CD4-positive, alpha-beta memory T cell (primary cell): ENCODE results near the gene ATF7. TPM values are rescaled to one million over a fixed set of nuclear protein-coding genes. Genes with fewer than 3 reads are reported as not detected.
"Not testable (repeated sequence)": the region's sequence is repeated elsewhere in the genome, so short reads cannot be mapped to it uniquely, and the experiment has no call there.

Experiments used
- CTCF ChIA-PET: fragments of 350-600 bp; sonication (Branson Sonifier 250); formaldehyde crosslinking; loops from one replicate; lab custom pipeline; 2021; ENCODE audit warnings: inconsistent platforms; ENCODE audit not compliant: partially characterized antibody; lab: Charles Lee
- POLR2A ChIA-PET: fragments of 350-600 bp; sonication (Branson Sonifier 250); formaldehyde crosslinking; loops from one replicate; lab custom pipeline; 2021; ENCODE audit not compliant: partially characterized antibody; lab: Charles Lee
- DNase-seq, 5 donors: peaks; one replicate each; pipeline versions ENCODE4 v3.0.0 to v3.0.0-alpha.2; 2020 to 2022; ENCODE audit warnings: mixed read lengths in 1 of 5
- H3K27ac ChIP-seq: one replicate; pipeline ENCODE4 v1.7.0; 2013; ENCODE audit warnings: low read depth, low read length
- H3K27me3 ChIP-seq: 2 replicates; pipeline ENCODE4 v1.7.0; 2013; ENCODE audit warnings: mild to moderate bottlenecking, low read length, moderate library complexity; ENCODE audit not compliant: insufficient read depth
- H3K36me3 ChIP-seq: 2 replicates; pipeline ENCODE4 v1.7.0; 2013; ENCODE audit warnings: mild to moderate bottlenecking, low read length, moderate library complexity; ENCODE audit not compliant: insufficient read depth
- H3K4me1 ChIP-seq: 2 replicates; pipeline ENCODE4 v1.7.0; 2013; ENCODE audit warnings: mild to moderate bottlenecking, low read length, moderate library complexity; ENCODE audit not compliant: insufficient read depth
- H3K4me3 ChIP-seq, 2 donors: one replicate each; pipeline ENCODE4 v1.7.0; 2013; ENCODE audit warnings: low read length in 2 of 2, mild to moderate bottlenecking in 1 of 2
- H3K9me3 ChIP-seq, 2 donors: one replicate each; pipeline ENCODE4 v1.7.0; 2013; ENCODE audit warnings: low read length in 2 of 2, control low read depth in 1 of 2; ENCODE audit not compliant: control insufficient read depth in 1 of 2
- H3K27ac Mint-ChIP-seq, 7 donors: one replicate each; pipeline ENCODE4 v1.8.0; 2020 to 2021; ENCODE audit warnings: mixed read lengths in 7 of 7, mild to moderate bottlenecking in 6 of 7, inconsistent platforms in 3 of 7, moderate library complexity in 3 of 7
- H3K27me3 Mint-ChIP-seq, 2 donors: one replicate each; pipeline ENCODE4 v1.8.0; 2020 to 2021; ENCODE audit warnings: mixed read lengths in 2 of 2
- H3K36me3 Mint-ChIP-seq, 2 donors: one replicate each; pipeline ENCODE4 v1.8.0; 2020 to 2021; ENCODE audit warnings: mixed read lengths in 2 of 2, inconsistent platforms in 1 of 2, mild to moderate bottlenecking in 1 of 2
- H3K4me1 Mint-ChIP-seq, 4 donors: one replicate each; pipeline ENCODE4 v1.8.0; 2020 to 2021; ENCODE audit warnings: mixed read lengths in 4 of 4, mild to moderate bottlenecking in 1 of 4
- H3K4me3 Mint-ChIP-seq, 8 donors: one replicate each; pipeline ENCODE4 v1.8.0; 2020 to 2021; ENCODE audit warnings: mixed read lengths in 8 of 8, mild to moderate bottlenecking in 7 of 8, moderate library complexity in 6 of 8, inconsistent platforms in 3 of 8
- H3K9me3 Mint-ChIP-seq, 8 donors: one replicate each; pipeline ENCODE4 v1.8.0; 2020 to 2021; ENCODE audit warnings: mixed read lengths in 8 of 8, mild to moderate bottlenecking in 5 of 8, inconsistent platforms in 3 of 8, moderate library complexity in 1 of 8
- intact Hi-C: fragments of 100-400 bp; cut with micrococcal nuclease; formaldehyde crosslinking; loops from one replicate; pipeline ENCODE4 v1.15.1; 2023
- polyA plus RNA-seq, 2 donors: library from polyadenylated mRNA; unstranded; fragments of 300-500 nt; fragmentation: Illumina TruSeq; gene quantifications; one replicate each; pipeline ENCODE4 v1.2.3, GENCODE V29; 2021
- total RNA-seq, 2 experiments: library from RNA; stranded (reverse); gene quantifications; one replicate each; pipeline ENCODE4 v1.2.3, GENCODE V29; 2021

Gene ATF7
- total and polyA plus RNA-seq, 4 experiments from 2014 or later = 16.3 to 35.8 (median 21.6) TPM

DNA sequence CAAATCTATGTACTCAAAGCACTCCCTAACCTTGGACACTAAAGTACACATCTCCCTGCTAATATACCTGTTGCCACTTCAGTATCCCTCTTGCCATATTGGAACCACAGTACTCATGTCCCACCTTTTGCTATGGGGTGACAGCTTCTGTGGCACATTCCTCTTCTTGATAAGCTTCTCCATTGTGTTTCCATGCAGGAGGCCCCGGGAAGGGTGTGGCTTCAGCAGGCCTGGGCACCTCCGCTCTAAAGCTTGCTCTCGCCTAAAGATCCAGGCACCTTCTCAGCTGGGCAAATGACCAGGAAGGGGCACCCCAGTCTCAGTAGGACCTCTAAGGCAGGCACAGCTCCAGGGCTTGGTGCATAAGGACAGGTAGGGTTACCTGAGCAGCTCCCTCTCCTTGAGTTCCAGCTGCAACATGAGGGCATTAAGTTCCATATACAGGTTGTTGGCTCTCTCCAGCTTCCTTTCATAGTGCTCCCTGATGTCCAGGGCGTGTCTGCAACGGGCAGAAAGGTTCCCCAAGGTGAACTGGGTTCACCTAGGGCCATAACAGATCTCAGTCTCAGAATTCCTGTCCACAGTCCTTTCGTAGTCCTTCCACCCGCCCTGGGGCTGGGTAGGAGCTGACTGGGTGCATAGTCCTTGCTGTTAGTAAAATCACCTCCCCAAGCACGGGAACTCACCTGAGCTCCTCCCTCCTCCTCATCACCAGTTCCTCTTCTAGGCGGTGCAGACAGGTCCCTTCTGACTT, 142.8 kb downstream of the ATF7 start:
- peaks cover 2 to 15% (median 6%) of the 10 kb centered on the region in 4 donors for H3K4me1 Mint-ChIP-seq
- Histone ChIP-seq H3K9me3 (no peaks in the 10 kb centered on the region), H3K4me3 (no peak overlapping the region), H3K4me1 (peaks cover 5% of the 10 kb centered on the region), H3K27me3 (no peaks in the 10 kb centered on the region), H3K36me3 (peaks cover 68% of the 10 kb centered on the region), H3K27ac (no peak overlapping the region)
- H3K27ac Mint-ChIP-seq = peak overlapping the region in 6 of 7 donors; percentile 13 to 70 (median 54)
- no peaks in the 10 kb centered on the region for H3K27me3 Mint-ChIP-seq
- H3K36me3 Mint-ChIP-seq = peaks cover 22 to 78% of the 10 kb centered on the region in 2 donors
- intact Hi-C loops = no loop called here
- no peak for DNase-seq
- no peaks in the 10 kb centered on the region for H3K9me3 Mint-ChIP-seq
- ChIA-PET POLR2A (interaction anchor here (1.0 to 3.8 kb wide), 5 partner anchors 9 to 21 kb away, joined by 3 to 43 read pairs (median 6); partner anchors contain the start of genes MAP3K12 and TARBP2), CTCF (interaction anchor here (1.0 to 1.6 kb wide), 2 partner anchors 18 to 138 kb away, joined by 3 to 4 read pairs; partner anchors contain the start of gene TARBP2)
- peak overlapping the region in 2 of 8 donors; percentile 3 to 22 for H3K4me3 Mint-ChIP-seq

DNA sequence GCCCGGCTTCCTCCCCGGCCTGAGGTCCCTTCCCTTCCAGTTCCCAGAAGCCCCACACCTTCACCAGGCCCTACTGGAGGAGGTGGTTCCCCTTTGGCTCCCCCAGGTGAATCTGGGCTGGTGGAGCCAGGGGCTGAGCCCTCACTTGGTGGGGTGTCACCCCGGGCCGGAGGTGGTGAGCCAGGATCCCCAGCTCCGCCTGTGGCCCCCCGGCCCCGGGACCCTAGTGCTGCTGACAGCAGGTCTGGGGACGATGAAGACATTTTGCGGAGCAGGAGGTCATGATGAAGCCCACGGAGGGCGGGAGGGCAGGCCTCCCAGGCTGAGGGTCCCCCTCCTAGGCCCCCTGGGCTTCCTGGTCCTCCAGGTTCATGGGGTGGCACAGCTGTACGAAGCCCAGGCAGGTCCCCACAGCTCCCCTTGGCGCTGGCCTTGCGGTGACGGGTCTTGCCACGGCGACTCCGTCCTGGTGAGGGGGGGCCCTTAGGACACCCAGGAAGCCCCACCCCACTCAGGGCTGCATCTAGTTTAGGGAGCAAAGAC, 143.5 kb downstream of the ATF7 start:
- Histone ChIP-seq H3K27ac (no peak overlapping the region), H3K9me3 (no peaks in the 10 kb centered on the region), H3K27me3 (no peaks in the 10 kb centered on the region), H3K4me3 (no peak overlapping the region), H3K36me3 (peaks cover 71% of the 10 kb centered on the region), H3K4me1 (peaks cover 5% of the 10 kb centered on the region)
- Mint-ChIP-seq H3K4me3 (no peak overlapping the region), H3K27me3 (no peaks in the 10 kb centered on the region), H3K9me3 (no peaks in the 10 kb centered on the region), H3K4me1 (peaks cover 2 to 13% (median 6%) of the 10 kb centered on the region in 4 donors), H3K27ac (peak overlapping the region in 3 of 7 donors; percentile 13 to 70 (median 36)), H3K36me3 (peaks cover 22 to 82% of the 10 kb centered on the region in 2 donors)
- ChIA-PET POLR2A (interaction anchor here (1.5 to 3.8 kb wide), 5 partner anchors 10 to 103 kb away, joined by 4 to 43 read pairs (median 6); partner anchors contain the start of genes MAP3K12, SP1 and TARBP2), CTCF (interaction anchor here (1.4 to 5.0 kb wide), 2 partner anchors 9 to 26 kb away, joined by 3 to 33 read pairs; partner anchors contain the start of gene NPFF)
- intact Hi-C loops = no loop called here
- no peak for DNase-seq

DNA sequence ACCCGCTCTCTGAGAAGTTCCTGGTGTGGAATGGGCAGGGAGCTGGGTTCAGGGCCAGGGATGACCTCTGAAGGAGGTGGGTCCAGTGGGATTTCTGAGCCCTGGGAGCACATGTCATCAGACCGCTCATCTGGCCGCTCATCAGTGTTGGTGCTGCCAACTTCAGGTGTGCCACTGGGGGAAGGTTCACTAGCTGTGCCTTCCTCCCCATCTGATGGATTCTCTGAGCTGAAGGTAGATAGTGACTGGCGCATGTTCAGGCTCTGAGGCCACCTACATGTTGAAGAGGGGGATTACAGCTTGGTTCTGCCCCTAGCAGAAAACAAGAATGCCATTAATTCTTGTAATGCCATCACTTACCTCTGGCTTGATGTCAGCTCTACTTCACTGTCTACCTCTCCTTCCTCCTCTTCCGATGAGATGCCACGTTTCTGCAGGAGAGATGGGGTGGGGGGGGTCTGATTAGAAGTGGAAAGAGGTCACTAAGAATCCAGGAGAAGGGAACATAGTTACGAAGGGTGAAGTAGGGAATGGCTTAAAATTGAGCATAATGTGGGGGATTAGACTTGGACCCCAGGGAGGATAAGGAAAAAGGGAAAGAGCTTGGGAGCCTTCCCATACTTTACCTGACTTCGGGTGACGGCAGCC, 144.1 kb downstream of the ATF7 start:
- Histone ChIP-seq H3K4me3 (no peak overlapping the region), H3K9me3 (no peaks in the 10 kb centered on the region), H3K36me3 (peaks cover 74% of the 10 kb centered on the region), H3K27me3 (no peaks in the 10 kb centered on the region), H3K4me1 (peaks cover 6% of the 10 kb centered on the region), H3K27ac (no peak overlapping the region)
- no peak overlapping the region for H3K4me3 Mint-ChIP-seq
- ChIA-PET POLR2A (interaction anchor here (1.4 to 3.8 kb wide), 6 partner anchors 9 to 102 kb away, joined by 4 to 43 read pairs (median 6); partner anchors contain the start of genes MAP3K12, SP1 and TARBP2), CTCF (interaction anchor here (1.2 to 5.0 kb wide), 3 partner anchors 9 to 27 kb away, joined by 3 to 33 read pairs (median 3); partner anchors contain the start of gene NPFF)
- H3K27ac Mint-ChIP-seq = peak overlapping the region in 5 of 7 donors; percentile 13 to 73 (median 48)
- no peaks in the 10 kb centered on the region for H3K27me3 Mint-ChIP-seq
- no peaks in the 10 kb centered on the region for H3K9me3 Mint-ChIP-seq
- intact Hi-C loops = no loop called here
- H3K36me3 Mint-ChIP-seq = peaks cover 25 to 82% of the 10 kb centered on the region in 2 donors
- H3K4me1 Mint-ChIP-seq = peaks cover 2 to 12% (median 6%) of the 10 kb centered on the region in 4 donors
- DNase-seq = peak in 1 of 5 donors; percentile 23

DNA sequence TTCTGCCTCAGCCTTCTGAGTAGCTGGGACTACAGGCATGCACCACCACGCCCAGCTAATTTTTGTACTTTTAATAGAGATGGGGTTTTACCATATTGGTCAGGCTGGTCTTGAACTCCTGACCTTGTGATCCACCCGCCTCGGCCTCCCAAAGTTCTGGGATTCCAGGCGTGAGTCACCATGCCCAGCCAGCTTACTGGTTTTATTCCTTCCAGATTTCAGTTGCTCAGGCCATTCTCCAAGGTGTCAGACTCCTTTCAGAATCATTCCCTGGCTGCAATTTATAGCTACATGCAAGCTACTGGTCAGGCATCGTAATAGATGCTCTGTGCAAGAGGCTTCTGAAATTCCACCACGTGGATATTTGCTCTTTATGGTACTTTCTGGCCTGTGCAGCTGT, 144.7 kb downstream of the ATF7 start:
- H3K4me1 ChIP-seq = peaks cover 12% of the 10 kb centered on the region
- DNase-seq, H3K27me3 ChIP-seq, H3K4me3 Mint-ChIP-seq, H3K27ac ChIP-seq, H3K9me3 ChIP-seq, H3K9me3 Mint-ChIP-seq, H3K27me3 Mint-ChIP-seq, H3K4me3 ChIP-seq, intact Hi-C loops: not testable (repeated sequence)
- Mint-ChIP-seq H3K36me3 (peaks cover 31 to 85% of the 10 kb centered on the region in 2 donors), H3K27ac (peak overlapping the region in 2 of 7 donors; percentile 35 to 52), H3K4me1 (peaks cover 2 to 12% (median 7%) of the 10 kb centered on the region in 4 donors)
- ChIA-PET CTCF (interaction anchor here (1.2 to 5.0 kb wide), 3 partner anchors 8 to 27 kb away, joined by 3 to 33 read pairs (median 3); partner anchors contain the start of gene NPFF), POLR2A (interaction anchor here (0.9 to 3.8 kb wide), 8 partner anchors 9 to 156 kb away, joined by 3 to 43 read pairs (median 5); partner anchors contain the start of genes MAP3K12, SP1 and TARBP2)
- H3K36me3 ChIP-seq = peaks cover 77% of the 10 kb centered on the region

DNA sequence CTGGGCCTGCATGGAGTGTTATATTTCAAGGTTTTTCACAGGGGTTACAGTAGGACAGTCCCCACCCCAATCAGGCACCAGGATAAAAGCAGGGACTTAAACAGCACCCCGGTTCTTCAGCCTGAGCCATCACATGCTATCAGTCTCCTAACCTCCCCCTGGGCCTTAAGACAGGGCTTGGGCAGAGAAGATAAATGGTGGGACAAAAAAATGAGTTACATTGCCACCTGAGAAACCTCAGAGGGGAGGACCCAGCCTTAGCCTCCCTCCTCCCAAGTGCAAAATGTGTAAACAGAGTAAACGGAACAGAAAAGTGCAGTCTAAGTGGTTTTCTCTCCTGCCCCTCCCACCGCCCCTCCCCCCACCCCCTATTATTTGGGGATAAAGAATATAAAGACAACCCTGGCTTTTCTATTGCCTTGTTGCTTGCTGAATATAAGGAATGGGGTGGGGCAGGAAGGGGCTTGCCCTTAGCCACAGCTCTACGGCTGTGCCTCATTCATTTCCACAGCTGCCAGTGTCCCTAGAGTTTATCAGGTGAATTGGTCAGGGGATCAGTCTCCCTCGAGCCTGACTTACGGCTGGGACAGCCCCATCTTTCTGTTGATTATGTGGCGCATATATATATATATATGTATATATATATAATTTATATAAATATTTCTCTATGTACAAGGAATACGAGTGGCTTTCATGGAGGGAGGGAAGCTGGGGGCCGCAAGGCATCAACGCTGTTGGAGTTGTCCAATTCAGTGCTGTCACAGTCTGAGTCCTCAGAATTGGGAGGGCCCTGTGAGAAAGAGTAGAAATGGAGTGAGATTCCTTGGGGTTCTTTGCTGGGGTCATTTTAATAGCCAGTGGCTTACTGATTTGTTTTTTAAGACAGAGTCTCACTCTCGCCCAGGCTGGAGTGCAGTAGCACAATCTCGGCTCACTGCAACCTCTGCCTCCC, 145.4 kb downstream of the ATF7 start:
- no peak overlapping the region for H3K4me3 Mint-ChIP-seq
- peaks cover 35 to 89% of the 10 kb centered on the region in 2 donors for H3K36me3 Mint-ChIP-seq
- peaks cover 6 to 19% (median 7%) of the 10 kb centered on the region in 4 donors for H3K4me1 Mint-ChIP-seq
- no peak for DNase-seq
- H3K9me3 Mint-ChIP-seq = no peaks in the 10 kb centered on the region
- no peak overlapping the region for H3K27ac ChIP-seq
- no peaks in the 10 kb centered on the region for H3K27me3 ChIP-seq
- POLR2A ChIA-PET = interaction anchor here (0.9 to 3.8 kb wide), 6 partner anchors 8 to 155 kb away, joined by 3 to 43 read pairs (median 4); partner anchors contain the start of genes MAP3K12, SP1 and TARBP2
- H3K4me3 ChIP-seq = no peak overlapping the region
- intact Hi-C loops = no loop called here
- peaks cover 15% of the 10 kb centered on the region for H3K4me1 ChIP-seq
- H3K27me3 Mint-ChIP-seq = no peaks in the 10 kb centered on the region
- H3K9me3 ChIP-seq = no peaks in the 10 kb centered on the region
- peaks cover 77% of the 10 kb centered on the region for H3K36me3 ChIP-seq
- H3K27ac Mint-ChIP-seq = peak overlapping the region in 4 of 7 donors; percentile 24 to 79 (median 54)
- CTCF ChIA-PET = interaction anchor here (1.2 to 5.0 kb wide), 3 partner anchors 7 to 28 kb away, joined by 3 to 33 read pairs (median 3); partner anchors contain the start of gene NPFF

DNA sequence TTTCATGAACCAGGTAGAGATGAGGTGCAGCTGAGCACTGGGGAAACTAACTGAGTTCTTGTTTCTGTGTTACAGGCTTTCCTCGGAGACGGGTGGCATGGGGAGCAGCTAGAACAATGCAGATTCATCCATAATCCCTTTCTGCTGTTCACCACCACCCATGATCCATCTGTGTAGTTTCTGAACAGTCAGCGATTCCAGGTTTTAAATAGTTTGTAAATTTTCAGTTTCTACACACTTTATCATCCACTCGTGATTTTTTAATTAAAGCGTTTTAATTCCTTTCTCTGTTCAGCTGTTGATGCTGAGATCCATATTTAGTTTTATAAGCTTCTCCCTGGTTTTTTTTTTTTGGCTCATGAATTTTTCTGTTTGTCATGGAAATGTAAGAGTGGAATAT, 146.9 kb downstream of the ATF7 start:
- no peak for DNase-seq
- ChIA-PET POLR2A (interaction anchor here (7.6 kb wide), 1 partner anchor 20 kb away, joined by 67 read pairs; the partner anchor contains the start of genes MAP3K12 and TARBP2), CTCF (interaction anchor here (2.0 to 5.0 kb wide), 2 partner anchors 29 to 58 kb away, joined by 6 to 33 read pairs; partner anchors contain the start of gene NPFF)
- Mint-ChIP-seq H3K4me1 (peaks cover 15 to 31% (median 16%) of the 10 kb centered on the region in 4 donors), H3K27me3 (no peaks in the 10 kb centered on the region), H3K9me3 (no peaks in the 10 kb centered on the region), H3K36me3 (peaks cover 45 to 87% of the 10 kb centered on the region in 2 donors), H3K4me3 (no peak overlapping the region), H3K27ac (peak overlapping the region in 1 of 7 donors; percentile 54)
- Histone ChIP-seq H3K4me1 (peaks cover 24% of the 10 kb centered on the region), H3K27ac (no peak overlapping the region), H3K4me3 (no peak overlapping the region), H3K9me3 (no peaks in the 10 kb centered on the region), H3K27me3 (no peaks in the 10 kb centered on the region), H3K36me3 (peaks cover 82% of the 10 kb centered on the region)
- intact Hi-C loops = no loop called here
